Spleen (tissue), 7 donors: ENCODE measurements around the gene PAPOLB.

Source experiments
- POLR2A ChIP-seq, 3 donors: fragments of 450-650 bp; IDR thresholded peaks; one replicate each; pipeline ENCODE4 v1.5.1; 2017; ENCODE audit warnings: antibody characterized with exemption in 3 of 3, mild to moderate bottlenecking in 1 of 3
- POLR2AphosphoS5 ChIP-seq, 3 donors: sonication (generic); formaldehyde crosslinking; IDR thresholded peaks; one replicate each; pipeline ENCODE4 v1.5.1; 2017; ENCODE audit warnings: antibody characterized with exemption in 3 of 3
- TF ChIP-seq, protein P1 (sequence below), 11 experiments: fragments of 200-600 bp in 7 of 11; fragments of 450-650 bp in 4 of 11; sonication (generic) in 4 of 11; IDR thresholded peaks in 8 of 11; conservative IDR thresholded peaks in 3 of 11; 1 replicate in 7 of 11; 2 replicates in 4 of 11; pipeline versions ENCODE4 v1.4.0 to v1.8.0; 2016 to 2021; ENCODE audit warnings: antibody characterized with exemption in 11 of 11, inconsistent platforms in 4 of 11, mild to moderate bottlenecking in 1 of 11
- donor health status: DM: no; HTN: no; CAD: no; lungs with moderate emphysema.
- donor health status: DM: no; HTN: no; CAD: no.
- donor health status: DM: no; HTN: no; CAD: no.

DNA sequence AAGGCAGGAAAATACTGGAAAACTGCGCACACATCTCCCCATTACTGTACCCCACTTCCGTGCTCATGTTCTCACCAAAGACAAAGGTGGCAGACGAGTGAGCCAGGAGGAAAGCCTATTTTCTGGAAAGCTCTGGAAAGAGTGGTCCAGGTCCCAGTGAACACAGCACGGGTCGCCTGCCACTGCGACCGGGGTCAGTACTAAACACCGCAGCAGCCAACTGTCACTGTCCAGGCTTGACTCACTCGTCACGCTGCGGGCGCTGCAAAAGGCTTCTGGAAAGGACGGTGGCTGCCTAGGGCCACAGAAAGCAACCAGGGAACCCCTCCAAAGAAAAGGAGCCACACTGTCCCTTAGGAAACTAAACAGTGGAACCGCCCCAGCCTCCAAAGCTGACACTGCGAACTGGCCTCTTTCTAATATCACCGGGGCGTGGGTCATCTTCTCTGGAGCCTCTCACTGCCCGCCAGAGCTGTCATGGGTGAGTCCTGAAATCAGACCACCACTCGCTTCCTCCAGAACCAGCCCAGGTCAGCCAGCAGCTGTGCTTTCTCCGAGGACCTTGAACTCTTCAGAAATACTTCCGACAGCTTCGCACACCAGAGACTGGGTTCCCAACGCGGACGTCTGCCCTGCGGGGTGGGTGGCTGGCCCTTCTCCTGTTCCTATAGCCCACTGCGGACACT lies 17.7 kb upstream of the PAPOLB start:
- no peak for TF ChIP-seq POLR2A (IDR thresholded peaks at IDR 0.05)
- no peak for TF ChIP-seq POLR2AphosphoS5 (IDR thresholded peaks at IDR 0.05)
- TF ChIP-seq, protein P1, sequence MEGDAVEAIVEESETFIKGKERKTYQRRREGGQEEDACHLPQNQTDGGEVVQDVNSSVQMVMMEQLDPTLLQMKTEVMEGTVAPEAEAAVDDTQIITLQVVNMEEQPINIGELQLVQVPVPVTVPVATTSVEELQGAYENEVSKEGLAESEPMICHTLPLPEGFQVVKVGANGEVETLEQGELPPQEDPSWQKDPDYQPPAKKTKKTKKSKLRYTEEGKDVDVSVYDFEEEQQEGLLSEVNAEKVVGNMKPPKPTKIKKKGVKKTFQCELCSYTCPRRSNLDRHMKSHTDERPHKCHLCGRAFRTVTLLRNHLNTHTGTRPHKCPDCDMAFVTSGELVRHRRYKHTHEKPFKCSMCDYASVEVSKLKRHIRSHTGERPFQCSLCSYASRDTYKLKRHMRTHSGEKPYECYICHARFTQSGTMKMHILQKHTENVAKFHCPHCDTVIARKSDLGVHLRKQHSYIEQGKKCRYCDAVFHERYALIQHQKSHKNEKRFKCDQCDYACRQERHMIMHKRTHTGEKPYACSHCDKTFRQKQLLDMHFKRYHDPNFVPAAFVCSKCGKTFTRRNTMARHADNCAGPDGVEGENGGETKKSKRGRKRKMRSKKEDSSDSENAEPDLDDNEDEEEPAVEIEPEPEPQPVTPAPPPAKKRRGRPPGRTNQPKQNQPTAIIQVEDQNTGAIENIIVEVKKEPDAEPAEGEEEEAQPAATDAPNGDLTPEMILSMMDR (IDR thresholded peaks at IDR 0.05 in 8 of 11, conservative IDR thresholded peaks at IDR 0.05 in 3 of 11): no peak
